Body of pancreas (tissue), 4 donors: ENCODE results near the gene SARS2.

Experiments
- CTCF ChIP-seq, 7 experiments: fragments of 450-650 bp in 4 of 7; fragments of 200-600 bp in 3 of 7; sonication (generic) in 3 of 7; IDR thresholded peaks; one replicate each; pipeline ENCODE4 v1.5.1; 2016 to 2019; ENCODE audit warnings: antibody characterized with exemption in 7 of 7
- POLR2A ChIP-seq, 3 donors: fragments of 450-650 bp; IDR thresholded peaks; one replicate each; pipeline ENCODE4 v1.6.1; 2016; ENCODE audit warnings: antibody characterized with exemption in 3 of 3, mild to moderate bottlenecking in 2 of 3

- no peak for TF ChIP-seq CTCF (IDR thresholded peaks at IDR 0.05)
- no peak for TF ChIP-seq POLR2A (IDR thresholded peaks at IDR 0.05)
Observed at GRCh38 chr19:38915329-38916321, 14.9 kb downstream of the SARS2 start.
